GM19025 (cell line): Measurements from ENCODE around the gene BOLA1.
A peak's percentile ranks its signal among the peaks of the same experiment; 100 is the strongest.
"Not testable (repeated sequence)": the region's sequence is repeated elsewhere in the genome, so short reads cannot be mapped to it uniquely, and the experiment has no call there.

Source experiments
- ATAC-seq: cut with Tn5 transposase; IDR thresholded peaks from one replicate; pipeline ENCODE4 v1.9.1; 2021; ENCODE audit warnings: mild to moderate bottlenecking, low read depth, moderate library complexity; ENCODE audit not compliant: unreplicated experiment

Gene BOLA1

DNA sequence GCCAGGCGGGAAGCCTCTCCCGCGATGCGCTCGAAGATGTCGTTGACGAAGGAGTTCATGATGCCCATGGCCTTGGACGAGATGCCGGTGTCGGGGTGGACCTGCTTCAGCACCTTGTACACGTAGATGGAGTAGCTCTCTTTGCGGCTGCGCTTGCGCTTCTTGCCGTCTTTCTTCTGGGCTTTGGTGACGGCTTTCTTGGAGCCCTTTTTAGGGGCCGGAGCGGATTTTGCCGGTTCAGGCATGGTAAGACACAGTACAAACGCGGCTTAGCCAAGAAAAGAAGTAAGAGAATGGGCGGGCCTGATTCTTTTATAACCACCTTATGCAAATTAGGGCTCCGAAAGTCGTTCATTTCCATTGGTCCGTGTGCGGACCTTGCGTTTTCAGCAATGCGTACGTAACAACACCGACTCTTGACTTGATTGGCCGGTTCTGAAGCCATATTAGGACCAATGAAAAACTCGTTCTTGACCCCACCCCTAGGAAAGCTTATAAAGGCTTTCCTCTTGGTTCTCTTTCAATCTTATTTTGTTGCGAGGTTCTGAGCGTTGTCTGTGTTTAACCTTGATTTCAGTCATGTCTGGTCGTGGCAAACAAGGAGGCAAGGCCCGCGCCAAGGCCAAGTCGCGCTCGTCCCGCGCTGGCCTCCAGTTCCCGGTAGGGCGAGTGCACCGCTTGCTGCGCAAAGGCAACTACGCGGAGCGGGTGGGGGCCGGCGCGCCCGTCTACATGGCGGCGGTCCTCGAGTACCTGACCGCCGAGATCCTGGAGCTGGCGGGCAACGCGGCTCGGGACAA, 12.8 kb upstream of the BOLA1 start:
- peak; percentile 59 for ATAC-seq

DNA sequence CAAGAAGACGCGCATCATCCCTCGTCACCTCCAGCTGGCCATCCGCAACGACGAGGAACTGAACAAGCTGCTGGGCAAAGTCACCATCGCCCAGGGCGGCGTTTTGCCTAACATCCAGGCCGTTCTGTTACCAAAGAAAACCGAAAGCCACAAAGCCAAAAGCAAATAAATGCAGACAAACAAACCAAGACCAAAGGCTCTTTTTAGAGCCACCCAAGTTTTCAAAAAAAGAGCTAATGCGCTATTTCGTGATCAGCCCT, 12.2 kb upstream of the BOLA1 start:
- not testable (repeated sequence) for ATAC-seq

DNA sequence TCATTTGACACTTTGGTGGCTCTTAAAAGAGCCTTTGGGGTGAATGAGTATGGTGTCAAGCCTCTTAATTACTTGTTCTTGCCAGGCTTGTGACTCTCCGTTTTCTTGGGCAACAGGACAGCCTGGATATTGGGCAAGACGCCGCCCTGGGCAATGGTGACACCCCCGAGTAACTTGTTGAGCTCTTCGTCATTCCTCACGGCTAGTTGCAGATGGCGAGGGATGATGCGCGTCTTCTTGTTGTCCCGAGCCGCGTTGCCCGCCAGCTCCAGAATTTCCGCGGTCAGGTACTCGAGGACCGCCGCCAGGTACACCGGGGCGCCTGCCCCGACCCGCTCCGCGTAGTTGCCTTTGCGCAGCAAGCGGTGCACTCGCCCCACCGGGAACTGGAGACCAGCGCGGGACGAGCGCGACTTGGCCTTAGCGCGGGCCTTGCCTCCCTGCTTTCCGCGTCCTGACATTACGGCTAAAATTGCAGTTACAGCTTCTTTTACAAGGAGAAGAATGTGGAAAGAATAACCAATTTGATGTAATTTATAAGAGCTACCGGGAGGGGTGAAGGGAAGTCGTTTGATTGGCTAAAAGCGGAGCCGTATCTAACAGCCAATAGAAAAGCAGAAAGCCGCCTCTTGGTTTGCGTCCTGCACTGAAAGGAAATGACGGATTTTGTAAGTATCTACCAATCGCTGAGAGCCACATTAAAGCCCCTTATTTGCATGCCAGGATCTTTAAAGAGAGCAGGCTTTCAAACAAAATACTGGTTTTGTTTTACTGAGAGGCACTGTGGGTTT, 11.7 kb upstream of the BOLA1 start:
- peak; percentile 38 for ATAC-seq

DNA sequence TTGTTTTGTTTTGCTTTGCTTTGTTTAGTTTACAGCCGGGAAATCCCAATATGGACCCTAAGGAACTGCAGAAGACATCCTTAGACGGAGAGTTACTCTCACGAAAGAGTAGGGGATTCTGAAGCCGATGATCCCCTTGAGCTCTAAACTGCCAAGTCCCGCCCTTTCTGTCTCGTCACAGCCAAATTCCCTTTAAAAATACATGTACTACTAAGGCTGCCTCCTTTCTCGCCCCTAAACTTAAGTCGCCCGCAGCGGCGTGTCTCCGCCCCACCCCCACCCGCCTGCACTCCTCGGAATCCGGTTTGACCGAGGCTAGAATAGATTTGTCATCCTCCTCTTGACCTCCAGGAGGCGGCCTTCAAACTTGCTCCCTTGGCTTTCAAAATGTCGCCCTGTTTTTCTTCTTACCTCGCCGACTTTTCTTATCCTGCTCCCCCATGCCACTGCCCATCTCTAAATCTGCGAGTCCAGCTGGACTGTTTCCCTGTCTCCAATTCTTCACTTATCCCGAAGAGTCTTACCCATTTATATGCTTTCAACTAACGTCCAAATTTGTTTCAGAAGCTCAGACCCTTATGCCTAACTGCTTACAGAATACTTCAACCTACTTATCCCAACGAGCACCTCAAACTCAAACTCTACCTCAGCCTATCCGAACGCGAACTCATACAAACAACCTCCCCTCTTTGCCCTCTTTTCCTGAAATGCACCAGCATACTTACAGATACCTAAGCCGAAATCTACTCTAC, 10.9 kb upstream of the BOLA1 start:
- ATAC-seq, result peak; percentile 13

DNA sequence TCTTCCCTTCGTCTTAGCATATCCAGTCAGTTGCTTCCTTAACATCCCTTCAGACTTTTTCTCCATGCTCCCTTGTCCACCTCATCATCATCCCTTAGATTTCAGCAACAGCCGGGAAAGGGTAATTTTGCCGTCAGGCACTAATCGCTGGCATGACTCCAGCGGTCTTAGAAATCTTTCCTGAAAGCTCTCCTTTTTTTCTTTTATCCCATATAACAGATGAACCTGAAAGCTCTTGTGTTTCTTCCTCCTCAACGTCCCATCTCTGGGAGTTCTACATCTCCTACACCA, 10.4 kb upstream of the BOLA1 start:
- no peak for ATAC-seq

DNA sequence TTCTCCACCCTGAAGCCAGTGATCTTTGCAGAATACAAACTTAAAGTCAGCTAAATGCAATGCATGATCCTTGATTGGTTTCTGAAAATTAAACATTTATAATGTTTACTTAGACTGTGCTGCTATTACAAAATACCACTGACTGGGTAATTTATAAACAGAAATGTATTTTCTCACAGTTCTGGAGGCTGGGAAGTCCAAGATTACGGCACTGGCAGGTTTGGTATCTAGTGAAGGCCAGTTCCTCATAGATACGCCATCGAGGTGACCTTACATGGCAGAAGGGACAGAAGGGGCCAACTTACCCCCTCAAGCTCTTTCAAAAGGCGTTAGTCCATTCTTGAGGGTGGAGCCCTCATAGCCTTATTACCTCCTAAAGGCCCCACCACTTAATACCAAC, 2.8 kb upstream of the BOLA1 start:
- no peak for ATAC-seq

DNA sequence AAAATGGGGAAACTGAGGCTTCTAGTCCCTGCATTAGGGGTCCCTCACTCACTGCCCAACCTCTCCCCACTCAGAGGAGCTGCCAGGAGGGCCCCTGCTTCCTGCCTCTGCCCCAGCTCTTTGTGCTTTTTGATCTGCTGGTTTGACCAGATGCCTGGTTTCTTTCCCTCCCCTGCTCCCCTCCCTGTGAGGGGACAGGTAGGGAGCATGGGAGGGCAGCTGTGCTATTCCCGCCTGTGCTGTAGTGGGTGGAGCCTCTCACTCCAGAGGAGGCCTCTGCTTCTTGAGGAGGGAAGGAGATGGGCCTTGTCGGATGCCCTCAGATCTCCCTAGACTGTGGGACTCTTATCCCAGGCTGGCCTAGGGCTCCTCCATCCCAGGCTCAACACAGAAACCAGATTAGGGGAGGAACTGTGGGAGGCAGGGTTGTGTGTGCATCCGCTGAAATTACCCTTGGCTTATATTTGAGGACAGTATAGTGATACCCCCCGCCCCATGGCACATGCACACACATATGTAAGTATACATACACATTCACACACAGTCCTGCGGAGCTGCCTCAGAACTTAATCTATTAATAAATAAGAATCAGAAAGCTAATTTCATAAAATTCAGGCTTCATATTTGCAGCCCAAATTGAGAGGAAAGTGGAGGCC, 4.6 kb downstream of the BOLA1 start:
- ATAC-seq, result no peak

DNA sequence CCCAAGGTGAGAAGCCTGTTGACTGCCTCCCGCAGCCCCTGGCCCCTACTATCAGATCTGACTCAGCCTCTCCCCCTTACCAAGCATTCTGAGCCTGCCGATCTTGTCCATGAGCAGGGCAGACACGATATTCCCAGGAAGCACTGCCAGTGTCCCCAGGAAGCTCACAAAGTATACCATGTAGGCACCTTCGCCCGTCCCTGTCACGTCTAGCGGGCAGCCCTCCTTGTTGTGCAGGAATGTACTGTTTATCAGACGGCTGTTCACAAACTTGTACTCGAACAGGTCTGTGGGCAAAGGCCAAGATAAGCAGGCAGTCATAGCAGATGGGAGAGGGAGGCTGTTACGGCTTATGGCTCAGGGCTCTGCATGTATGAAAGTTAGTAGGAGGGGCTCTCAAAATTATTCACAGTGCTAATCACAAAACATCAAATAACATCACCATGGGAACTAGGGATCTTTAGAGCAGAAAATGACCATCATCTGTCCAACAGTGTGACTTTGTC, 7.3 kb downstream of the BOLA1 start:
- no peak for ATAC-seq

DNA sequence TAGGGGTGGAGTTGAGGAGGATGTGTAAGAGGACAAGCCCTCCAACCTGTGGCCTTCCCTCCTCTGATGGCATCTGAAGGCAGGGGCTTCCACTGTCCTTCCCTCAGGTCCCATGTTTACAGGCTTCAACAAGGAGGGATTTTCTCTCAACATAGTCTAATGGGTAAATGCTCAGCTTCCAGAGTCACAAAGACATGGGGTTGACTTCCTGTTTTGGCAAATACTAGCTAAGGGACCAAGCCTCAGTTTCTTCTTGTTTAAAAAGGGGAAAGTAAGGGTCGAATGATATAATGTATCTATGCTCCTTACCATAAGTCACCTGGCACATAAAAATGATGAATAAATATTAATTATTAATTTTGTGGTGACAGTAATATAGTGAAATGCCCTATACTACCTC, 15.2 kb downstream of the BOLA1 start:
- ATAC-seq, result no peak

DNA sequence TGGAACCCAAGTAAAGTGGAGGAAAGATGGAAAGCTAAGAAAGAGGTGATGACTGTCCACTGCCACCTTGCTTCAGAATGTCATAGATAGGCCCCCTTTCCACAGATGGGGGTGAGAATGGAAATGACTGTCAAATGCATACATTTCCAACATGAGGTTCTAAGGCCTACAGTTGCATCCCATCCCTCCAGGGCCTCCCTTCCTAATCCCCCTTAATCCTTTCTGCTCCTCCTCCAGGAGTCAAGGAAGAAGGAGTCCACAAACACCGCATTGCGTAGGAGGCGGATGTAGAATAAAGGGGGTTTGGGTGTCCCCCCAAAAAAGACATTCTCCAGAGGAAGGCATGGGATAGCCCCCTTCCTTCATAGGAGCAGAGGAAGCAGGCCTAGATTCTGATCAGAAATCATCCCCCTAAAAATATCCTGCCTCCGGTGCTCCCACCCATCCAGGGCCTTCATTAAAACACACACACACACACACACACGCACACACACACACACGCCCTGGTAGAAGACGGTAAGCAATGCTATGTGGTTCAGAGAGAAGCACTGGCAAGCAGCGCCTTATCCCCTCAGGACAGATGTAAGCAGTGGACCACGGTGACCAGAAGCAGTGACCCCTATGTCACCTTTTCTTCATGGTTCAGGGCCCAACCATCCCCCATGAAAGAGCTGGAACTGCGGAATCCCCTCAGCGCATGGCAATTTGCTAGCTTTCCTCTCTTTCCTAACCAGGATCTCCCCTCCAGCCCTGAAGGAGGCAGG, 16.2 kb downstream of the BOLA1 start:
- no peak for ATAC-seq

DNA sequence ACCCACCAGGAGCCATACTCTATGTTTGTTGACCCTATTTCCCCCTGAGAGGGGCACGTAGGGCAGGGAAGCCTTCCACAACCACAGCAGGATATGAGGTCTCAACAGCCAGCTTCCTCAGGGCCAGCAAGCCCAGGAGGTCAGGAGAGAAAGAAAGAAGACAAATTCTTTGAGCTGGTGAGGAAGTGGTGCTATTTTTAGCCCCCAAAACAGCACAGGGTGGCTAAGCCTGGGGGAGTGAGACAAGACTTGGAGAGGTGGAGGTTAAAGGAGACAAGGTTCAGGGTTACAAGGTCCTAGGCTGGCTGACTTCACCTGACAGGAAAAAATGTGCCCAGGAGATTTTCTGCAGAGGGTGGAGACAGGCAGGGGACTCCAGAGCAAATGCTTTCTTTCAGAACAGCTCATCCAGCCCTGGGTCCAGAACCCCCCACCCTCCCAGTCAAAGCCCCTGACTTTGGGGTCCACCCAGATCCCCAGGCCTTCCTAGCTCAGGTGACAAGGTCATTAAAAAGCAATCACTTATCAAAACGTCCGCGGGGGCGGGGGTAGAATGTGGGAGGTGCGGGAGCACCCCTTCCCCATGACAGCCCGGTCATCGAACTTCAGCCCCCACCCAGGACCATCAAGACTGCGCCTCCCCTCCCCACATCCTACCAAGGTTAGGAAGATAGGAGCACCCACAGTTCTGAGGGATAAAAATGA, 17.0 kb downstream of the BOLA1 start:
- ATAC-seq, result no peak

DNA sequence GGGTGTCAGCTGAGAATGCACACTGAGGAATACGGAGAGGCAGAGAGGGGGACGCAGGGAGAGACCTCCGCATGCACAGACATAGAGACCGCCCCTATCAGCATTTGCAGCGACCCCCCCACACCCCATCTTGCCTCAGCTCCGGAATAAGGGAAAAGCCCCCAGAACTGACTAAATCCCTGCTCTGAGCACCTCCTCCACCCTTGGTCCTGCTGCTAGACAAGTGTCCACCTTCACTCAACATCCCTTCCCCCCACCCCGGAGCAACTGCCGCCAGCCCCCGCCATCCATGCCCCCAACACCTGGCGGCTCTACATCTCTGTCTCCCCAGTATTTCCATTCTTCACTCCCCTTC, 17.5 kb downstream of the BOLA1 start:
- ATAC-seq, result no peak

DNA sequence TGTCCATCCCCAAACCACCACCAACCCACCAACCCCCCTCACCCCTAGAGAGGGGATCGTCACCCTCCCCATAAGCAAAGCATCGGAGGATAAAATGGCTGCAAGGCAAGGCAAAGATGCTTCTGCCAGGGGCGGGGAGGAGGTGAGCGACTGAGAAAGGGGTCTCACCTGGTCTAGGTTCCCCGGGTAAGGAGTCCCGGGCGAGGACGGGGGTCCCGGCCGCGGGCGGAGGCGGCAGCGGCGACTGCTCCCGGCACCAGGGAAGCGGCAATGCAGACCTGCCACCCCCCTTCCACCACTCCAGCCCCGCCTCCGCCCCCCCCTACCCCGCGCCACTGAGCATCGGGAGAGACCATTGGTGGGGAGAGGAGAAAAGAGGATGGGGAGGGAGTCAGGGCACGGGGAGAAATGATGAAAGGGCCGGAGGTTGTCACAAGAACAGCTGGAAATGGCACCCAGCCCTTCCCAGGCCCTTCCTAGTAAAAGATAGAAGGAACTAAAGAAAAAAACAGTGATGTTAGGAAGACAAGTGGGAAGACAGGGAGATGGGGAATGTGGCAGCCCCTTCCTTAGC, 18.3 kb downstream of the BOLA1 start, which contains the start of gene SV2A:
Gene SV2A, minus strand, starts transcription at position 274 of the 574 bp plus-strand sequence. CDS start 4,004 bp downstream, outside the sequence.
- ATAC-seq, result no peak

DNA sequence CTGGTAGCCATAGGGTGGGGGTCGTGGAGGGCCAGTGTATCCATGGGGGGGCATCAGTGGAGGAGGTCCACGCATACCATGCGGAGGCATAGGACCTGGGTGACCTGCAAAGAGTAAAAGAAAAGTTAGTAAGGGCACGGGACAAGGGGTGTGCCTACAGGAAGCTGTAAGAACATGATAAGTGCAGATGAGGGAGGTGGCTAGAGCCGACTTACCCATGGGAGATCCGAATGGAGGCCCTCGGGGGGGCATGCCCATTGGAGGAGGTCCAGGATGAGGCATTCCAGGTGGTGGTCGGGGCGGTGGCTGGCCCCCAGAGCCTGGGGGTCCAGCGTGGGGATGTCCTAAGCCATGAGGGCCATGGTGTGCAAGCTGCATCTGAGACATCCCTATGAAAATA, 24.3 kb downstream of the BOLA1 start:
- no peak for ATAC-seq

DNA sequence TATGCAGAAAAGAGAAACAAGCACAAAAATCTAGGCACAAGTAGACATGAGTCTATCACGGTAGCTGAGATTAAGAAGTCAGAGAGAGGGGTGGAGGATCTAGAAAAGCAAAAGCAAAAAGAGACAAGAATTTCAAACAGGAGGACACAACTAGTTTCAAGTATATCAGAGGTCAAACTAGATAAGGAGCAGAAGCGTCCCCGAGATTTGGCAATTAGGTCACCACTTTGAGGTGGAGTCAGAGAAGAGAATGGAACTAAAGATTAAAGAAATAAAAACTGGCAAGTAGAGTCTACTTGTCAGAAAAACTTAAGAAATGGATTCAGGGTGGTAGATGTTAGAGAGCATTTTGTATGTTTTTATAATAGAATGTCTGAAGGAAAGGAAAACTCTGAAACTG, 26.0 kb downstream of the BOLA1 start:
- no peak for ATAC-seq

DNA sequence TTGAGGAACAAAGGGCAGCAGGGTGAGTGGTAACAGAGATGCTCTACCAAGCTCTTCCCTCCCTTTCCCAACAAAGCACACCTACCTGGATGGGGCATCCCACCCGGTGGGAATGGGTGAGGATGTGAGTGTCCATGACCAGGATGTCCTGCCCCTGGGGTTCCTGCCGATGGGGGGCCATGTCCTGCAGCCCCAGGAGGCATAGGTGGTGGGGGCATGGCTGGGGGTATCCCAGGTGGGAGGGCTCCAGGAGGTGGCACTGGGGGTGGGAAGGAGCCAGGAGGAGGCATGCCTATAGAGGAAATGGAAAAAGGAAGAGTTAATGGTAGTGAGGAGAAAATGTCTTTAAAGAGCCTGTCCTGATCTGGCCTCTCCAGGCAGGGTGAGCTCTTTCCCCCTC, 26.4 kb downstream of the BOLA1 start:
- no peak for ATAC-seq

DNA sequence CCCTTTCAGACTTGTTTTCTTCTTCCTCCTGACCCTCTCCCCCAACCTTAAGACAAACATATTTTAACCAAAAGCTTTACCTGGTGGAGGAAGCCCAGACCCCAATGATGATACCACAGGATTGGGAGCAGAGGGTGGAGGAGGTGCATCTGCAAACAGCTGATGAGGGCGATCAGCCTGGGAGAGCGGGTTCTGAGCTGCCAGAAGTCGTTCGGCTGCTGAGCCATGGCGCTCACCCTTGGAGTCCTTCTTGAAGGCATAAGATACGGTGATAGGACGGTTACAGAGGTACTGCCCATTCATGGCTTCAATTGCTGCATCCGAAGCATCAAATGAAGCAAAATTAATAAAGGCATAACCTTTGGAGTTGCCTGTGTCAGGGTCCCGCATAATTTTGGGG, 26.9 kb downstream of the BOLA1 start:
- ATAC-seq, result no peak

DNA sequence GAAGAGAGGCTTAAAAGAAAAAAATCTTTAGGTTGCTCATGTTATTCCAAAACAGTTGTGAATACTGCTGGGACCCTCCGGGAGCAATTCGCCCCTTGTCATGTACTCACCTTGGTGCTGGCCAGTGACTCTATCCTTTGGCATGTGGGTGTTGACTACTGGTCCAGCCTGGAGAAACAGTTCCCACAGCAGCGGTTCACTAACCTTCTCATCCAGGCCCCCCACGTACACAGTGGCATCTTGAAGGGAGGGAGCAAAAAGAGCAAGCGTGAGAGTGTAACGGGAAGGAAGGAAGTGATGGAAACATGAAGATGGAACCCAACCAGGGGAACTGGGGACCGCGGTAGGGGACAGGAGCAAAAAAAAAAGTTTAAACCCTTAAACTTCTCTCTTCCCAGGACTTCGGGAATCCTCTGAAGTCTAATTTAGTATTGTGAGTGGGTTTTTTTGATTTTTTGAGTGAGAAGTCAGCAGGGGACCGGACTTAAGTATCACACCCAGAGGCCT, 27.7 kb downstream of the BOLA1 start:
- ATAC-seq, result no peak
